Activated CD4-positive, alpha-beta T cell treated with anti-CD3 and anti-CD28 coated beads, Interleukin-2, amount 50 U/mL, for 48 hours (primary cell): Measurements from ENCODE around the gene ANAPC13.

Experiments
- DNase-seq, 2 experiments: peaks; one replicate each; pipeline ENCODE4 v3.0.0-alpha.2; 2020

The ANAPC13 gene

DNA sequence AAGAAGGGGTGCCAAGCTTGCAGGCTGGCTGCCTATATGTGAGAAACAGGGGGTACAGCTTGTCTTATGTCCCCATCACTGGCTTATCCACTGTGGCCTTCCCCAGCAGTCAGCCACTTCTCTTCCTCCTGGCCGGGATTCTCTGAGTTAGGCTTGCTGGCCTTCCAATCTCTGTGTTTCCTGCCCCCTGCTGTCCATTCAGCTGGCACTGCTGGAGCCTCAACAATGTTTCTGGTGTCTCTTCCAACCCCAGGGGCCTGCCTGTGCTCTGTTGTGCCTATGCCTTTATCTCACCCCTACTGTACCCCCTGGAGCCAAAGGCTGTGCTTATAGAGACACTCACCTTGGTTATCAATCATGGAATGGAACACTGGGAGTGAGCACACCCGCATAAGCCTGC is 36.5 kb downstream of the ANAPC13 start:
- DNase-seq = peak; percentile 7 to 12

DNA sequence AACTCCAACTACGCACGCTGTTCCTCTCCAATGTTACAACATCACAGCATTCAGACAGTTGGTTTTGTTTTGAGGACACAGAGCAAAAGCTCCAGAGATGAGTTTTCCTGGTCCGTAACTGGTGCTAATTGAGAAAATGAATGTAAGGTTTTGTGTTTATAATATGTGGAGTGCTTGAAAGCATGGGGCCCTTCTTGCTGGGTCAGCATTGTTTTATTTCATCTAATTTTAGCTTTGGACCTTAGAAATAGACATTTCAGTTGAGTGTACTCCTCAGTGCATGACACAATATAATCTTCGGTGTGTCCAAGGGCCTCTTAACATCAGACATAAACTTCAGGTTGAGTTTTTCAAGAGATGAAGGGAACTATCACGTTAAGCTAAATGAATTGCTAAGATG is 37.1 kb downstream of the ANAPC13 start:
- no peak for DNase-seq

GRCh38 chr3:134447351-134447750 is 38.4 kb downstream of the ANAPC13 start:
- no peak for DNase-seq

GRCh38 chr3:134446800-134447199 is 39.0 kb downstream of the ANAPC13 start:
- no peak for DNase-seq

- no peak for DNase-seq
Observed at GRCh38 chr3:134445636-134446035, 40.1 kb downstream of the ANAPC13 start.

GRCh38 chr3:134445095-134445494 is 40.7 kb downstream of the ANAPC13 start:
- DNase-seq = no peak

- no peak for DNase-seq
Observed at GRCh38 chr3:134441821-134442220, 44.0 kb downstream of the ANAPC13 start.

GRCh38 chr3:134441321-134441720 is 44.5 kb downstream of the ANAPC13 start:
- DNase-seq = no peak

- DNase-seq = no peak
Observed at GRCh38 chr3:134437211-134437752, 48.5 kb downstream of the ANAPC13 start.

GRCh38 chr3:134432236-134432635 is 53.5 kb downstream of the ANAPC13 start:
- no peak for DNase-seq

GRCh38 chr3:134430950-134431445 is 54.8 kb downstream of the ANAPC13 start:
- DNase-seq = no peak

- no peak for DNase-seq
Observed at GRCh38 chr3:134430174-134430573, 55.6 kb downstream of the ANAPC13 start.

DNA sequence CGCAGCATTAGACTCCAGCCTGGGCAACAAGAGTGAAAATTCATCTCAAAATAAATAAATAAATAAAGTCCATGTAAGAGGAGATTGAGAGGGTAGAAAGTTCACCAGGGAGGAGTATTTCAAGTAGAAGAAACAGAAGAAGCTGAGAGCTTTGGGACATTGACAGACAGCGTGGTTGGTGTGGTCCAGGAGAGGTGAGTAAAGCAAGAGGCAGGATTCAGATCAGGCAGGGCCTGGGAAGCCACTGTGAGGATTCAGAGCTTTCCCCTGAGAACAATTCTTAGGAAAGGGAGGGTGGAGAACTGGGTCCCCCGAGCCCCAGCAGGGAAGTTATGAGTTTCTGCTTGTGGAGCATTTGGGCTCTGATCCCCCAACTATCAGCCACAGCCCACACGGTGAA is 57.4 kb downstream of the ANAPC13 start:
- DNase-seq = no peak
